Ovary (tissue), 3 donors: ENCODE measurements around the gene RASD1.

ENCODE experiments used
- EP300 ChIP-seq: sonication (generic); formaldehyde crosslinking; IDR thresholded peaks from one replicate; pipeline ENCODE4 v1.6.1; 2017; ENCODE audit warnings: antibody characterized with exemption
- POLR2A ChIP-seq: fragments of 450-650 bp; IDR thresholded peaks from one replicate; pipeline ENCODE4 v1.6.1; 2017; ENCODE audit warnings: antibody characterized with exemption, mild to moderate bottlenecking, moderate library complexity
- TF ChIP-seq, protein P1 (sequence below), 3 donors: fragments of 450-650 bp in 2 of 3; fragments of 200-600 bp in 1 of 3; IDR thresholded peaks; one replicate each; pipeline versions ENCODE4 v1.5.1 to v1.8.0; 2016 to 2022; ENCODE audit warnings: antibody characterized with exemption in 3 of 3, mild to moderate bottlenecking in 1 of 3
- donor health status: DM: no; HTN: no; CAD: no.

DNA sequence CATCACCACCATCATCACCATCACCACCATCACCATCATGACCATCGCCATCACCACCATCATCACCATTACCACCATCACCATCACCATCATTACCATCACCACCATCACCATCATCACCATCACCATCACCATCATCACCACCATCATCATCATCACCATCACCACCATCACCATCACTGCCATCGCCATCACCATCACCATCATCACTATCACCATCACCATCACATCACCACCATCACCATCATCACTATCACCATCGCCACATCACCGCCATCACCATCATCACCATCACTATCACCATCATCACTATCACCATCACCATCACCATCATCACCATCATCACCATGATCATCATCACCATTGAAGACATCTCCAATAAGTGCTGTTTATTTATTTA lies 36.2 kb downstream of the RASD1 start:
- TF ChIP-seq, protein P1, sequence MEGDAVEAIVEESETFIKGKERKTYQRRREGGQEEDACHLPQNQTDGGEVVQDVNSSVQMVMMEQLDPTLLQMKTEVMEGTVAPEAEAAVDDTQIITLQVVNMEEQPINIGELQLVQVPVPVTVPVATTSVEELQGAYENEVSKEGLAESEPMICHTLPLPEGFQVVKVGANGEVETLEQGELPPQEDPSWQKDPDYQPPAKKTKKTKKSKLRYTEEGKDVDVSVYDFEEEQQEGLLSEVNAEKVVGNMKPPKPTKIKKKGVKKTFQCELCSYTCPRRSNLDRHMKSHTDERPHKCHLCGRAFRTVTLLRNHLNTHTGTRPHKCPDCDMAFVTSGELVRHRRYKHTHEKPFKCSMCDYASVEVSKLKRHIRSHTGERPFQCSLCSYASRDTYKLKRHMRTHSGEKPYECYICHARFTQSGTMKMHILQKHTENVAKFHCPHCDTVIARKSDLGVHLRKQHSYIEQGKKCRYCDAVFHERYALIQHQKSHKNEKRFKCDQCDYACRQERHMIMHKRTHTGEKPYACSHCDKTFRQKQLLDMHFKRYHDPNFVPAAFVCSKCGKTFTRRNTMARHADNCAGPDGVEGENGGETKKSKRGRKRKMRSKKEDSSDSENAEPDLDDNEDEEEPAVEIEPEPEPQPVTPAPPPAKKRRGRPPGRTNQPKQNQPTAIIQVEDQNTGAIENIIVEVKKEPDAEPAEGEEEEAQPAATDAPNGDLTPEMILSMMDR (IDR thresholded peaks at IDR 0.05) = no peak
- no peak for TF ChIP-seq EP300
- no peak for TF ChIP-seq POLR2A
